H9 (cell line): Measurements from ENCODE around the gene POU2F3. TPM values are rescaled to one million over a fixed set of nuclear protein-coding genes. Genes with fewer than 3 reads are reported as not detected.

Experiments used
- DNase-seq: peaks from one replicate; pipeline ENCODE4 v3.0.0-alpha.2; 2017
- H2AFZ ChIP-seq: one replicate; pipeline ENCODE4 v1.6.1; 2013; ENCODE audit warnings: mild to moderate bottlenecking, low read length, control low read depth, moderate library complexity
- H2AK5ac ChIP-seq: 2 replicates; pipeline ENCODE4 v1.6.1; 2013; ENCODE audit warnings: low read length, control low read depth, mixed read lengths; ENCODE audit not compliant: insufficient read length
- H2BK120ac ChIP-seq: one replicate; pipeline ENCODE4 v1.6.1; 2013; ENCODE audit warnings: low read depth, mild to moderate bottlenecking, low read length, control low read depth, inconsistent platforms; ENCODE audit not compliant: poor library complexity, severe bottlenecking
- H2BK12ac ChIP-seq: 2 replicates; pipeline ENCODE4 v1.6.1; 2013; ENCODE audit warnings: low read length, control low read depth, mixed read lengths, low read depth; ENCODE audit not compliant: insufficient read length
- H2BK15ac ChIP-seq: 2 replicates; pipeline ENCODE4 v1.6.1; 2013; ENCODE audit warnings: low read depth, low read length, control low read depth
- H2BK20ac ChIP-seq: one replicate; pipeline ENCODE4 v1.6.1; 2013; ENCODE audit warnings: low read depth, mild to moderate bottlenecking, low read length, control low read depth, inconsistent platforms; ENCODE audit not compliant: poor library complexity, severe bottlenecking
- H2BK5ac ChIP-seq: 2 replicates; pipeline ENCODE4 v1.6.1; 2013; ENCODE audit warnings: low read length, control low read depth, mixed read lengths; ENCODE audit not compliant: insufficient read length
- H3K14ac ChIP-seq: 2 replicates; pipeline ENCODE4 v1.6.1; 2013; ENCODE audit warnings: low read length, control low read depth; ENCODE audit not compliant: insufficient read depth
- H3K18ac ChIP-seq: 2 replicates; pipeline ENCODE4 v1.6.1; 2013; ENCODE audit warnings: low read depth, mild to moderate bottlenecking, mixed read lengths, low read length, control low read depth; ENCODE audit not compliant: insufficient read length
- H3K23ac ChIP-seq: 2 replicates; pipeline ENCODE4 v1.6.1; 2013; ENCODE audit warnings: low read length, control low read depth, mixed read lengths, low read depth; ENCODE audit not compliant: insufficient read length
- H3K23me2 ChIP-seq: 2 replicates; pipeline ENCODE4 v1.6.1; 2013; ENCODE audit warnings: low read depth, mild to moderate bottlenecking, mixed read lengths, low read length, control low read depth; ENCODE audit not compliant: insufficient read length, poor library complexity, severe bottlenecking
- H3K27ac ChIP-seq: 2 replicates; pipeline ENCODE4 v1.5.1; 2013; ENCODE audit warnings: low read length, control low read depth, mixed read lengths, low read depth; ENCODE audit not compliant: insufficient read length
- H3K27me3 ChIP-seq: 2 replicates; pipeline ENCODE4 v1.6.1; 2013; ENCODE audit warnings: low read length, control low read depth, inconsistent platforms; ENCODE audit not compliant: insufficient read depth
- H3K4ac ChIP-seq: 2 replicates; pipeline ENCODE4 v1.6.1; 2013; ENCODE audit warnings: low read depth, mild to moderate bottlenecking, control low read depth, inconsistent platforms, low read length, moderate library complexity
- H3K4me1 ChIP-seq: 2 replicates; pipeline ENCODE4 v1.6.1; 2013; ENCODE audit warnings: low read length, control low read depth, inconsistent platforms; ENCODE audit not compliant: insufficient read depth
- H3K4me2 ChIP-seq: 2 replicates; pipeline ENCODE4 v1.6.1; 2013; ENCODE audit warnings: low read length, control low read depth, mixed read lengths; ENCODE audit not compliant: insufficient read length, insufficient read depth
- H3K56ac ChIP-seq: 2 replicates; pipeline ENCODE4 v1.6.1; 2013; ENCODE audit warnings: low read depth, mild to moderate bottlenecking, mixed read lengths, low read length, control low read depth; ENCODE audit not compliant: insufficient read length
- H3K79me1 ChIP-seq: 2 replicates; pipeline ENCODE4 v1.6.1; 2013; ENCODE audit warnings: low read depth, mild to moderate bottlenecking, moderate library complexity, low read length, control low read depth, inconsistent platforms; ENCODE audit not compliant: insufficient read depth, poor library complexity, severe bottlenecking
- H3K79me2 ChIP-seq: 2 replicates; pipeline ENCODE4 v1.6.1; 2013; ENCODE audit warnings: low read length, control low read depth, inconsistent platforms; ENCODE audit not compliant: insufficient read depth
- H3K9ac ChIP-seq: 2 replicates; pipeline ENCODE4 v1.6.1; 2013; ENCODE audit warnings: low read length, control low read depth, mixed read lengths; ENCODE audit not compliant: insufficient read length; ENCODE audit errors: extremely low read depth
- H3K9me3 ChIP-seq: one replicate; pipeline ENCODE4 v1.6.1; 2013; ENCODE audit warnings: low read depth, low read length, inconsistent platforms; ENCODE audit not compliant: control insufficient read depth
- H3T11ph ChIP-seq: one replicate; pipeline ENCODE4 v1.6.1; 2013; ENCODE audit warnings: mild to moderate bottlenecking, low read length, control low read depth, inconsistent platforms
- H4K20me1 ChIP-seq: one replicate; pipeline ENCODE4 v1.6.1; 2013; ENCODE audit not compliant: control insufficient read depth, insufficient read length, insufficient read depth
- H4K5ac ChIP-seq: 2 replicates; pipeline ENCODE4 v1.6.1; 2013; ENCODE audit warnings: low read depth, mild to moderate bottlenecking, mixed read lengths, low read length, control low read depth; ENCODE audit not compliant: insufficient read length
- H4K8ac ChIP-seq: replicated peaks from 2 replicates; pipeline ENCODE4 v1.6.1; 2013; ENCODE audit warnings: low read length, control low read depth, mixed read lengths, low read depth; ENCODE audit not compliant: insufficient read length
- H4K91ac ChIP-seq: 2 replicates; pipeline ENCODE4 v1.6.1; 2013; ENCODE audit warnings: low read depth, mild to moderate bottlenecking, moderate library complexity, mixed read lengths, low read length, control low read depth; ENCODE audit not compliant: insufficient read length
- H3K27ac Mint-ChIP-seq, 3 experiments: 2 replicates in 2 of 3; 3 replicates in 1 of 3; pipeline ENCODE4 v1.8.0; 2020 to 2021; ENCODE audit warnings: mixed read lengths in 3 of 3, mild to moderate bottlenecking in 1 of 3, moderate library complexity in 1 of 3
- H3K27me3 Mint-ChIP-seq: 2 replicates; pipeline ENCODE4 v1.8.0; 2021; ENCODE audit warnings: low read depth, mild to moderate bottlenecking, moderate library complexity, mixed read lengths
- H3K36me3 Mint-ChIP-seq, 3 experiments: 2 replicates in 2 of 3; 3 replicates in 1 of 3; pipeline ENCODE4 v1.8.0; 2020 to 2021; ENCODE audit warnings: low read depth in 3 of 3, mixed read lengths in 3 of 3; ENCODE audit not compliant: insufficient read depth in 1 of 3
- H3K4me1 Mint-ChIP-seq, 2 experiments: 2 replicates each; pipeline ENCODE4 v1.8.0; 2020; ENCODE audit warnings: mixed read lengths in 2 of 2
- H3K4me3 Mint-ChIP-seq, 2 experiments: 2 replicates in 1 of 2; 3 replicates in 1 of 2; pipeline ENCODE4 v1.8.0; 2020 to 2021; ENCODE audit warnings: mild to moderate bottlenecking in 2 of 2, mixed read lengths in 2 of 2, moderate library complexity in 1 of 2
- H3K9me3 Mint-ChIP-seq, 2 experiments: 2 replicates in 1 of 2; 3 replicates in 1 of 2; pipeline ENCODE4 v1.8.0; 2020; ENCODE audit warnings: mild to moderate bottlenecking in 2 of 2, mixed read lengths in 2 of 2, moderate library complexity in 1 of 2
- total RNA-seq: library from RNA; stranded (reverse); gene quantifications from 2 replicates; pipeline ENCODE4 v1.2.1, GENCODE V29; 2021
- TF ChIP-seq, protein P1 (sequence below): fragments of 200-600 bp; sonication (generic); conservative IDR thresholded peaks from 3 replicates; pipeline ENCODE4 v1.8.0; 2021; ENCODE audit warnings: antibody characterized with exemption, mild to moderate bottlenecking

Gene POU2F3
- total RNA-seq, 1 experiment from 2014 or later, result 1.1 TPM

DNA sequence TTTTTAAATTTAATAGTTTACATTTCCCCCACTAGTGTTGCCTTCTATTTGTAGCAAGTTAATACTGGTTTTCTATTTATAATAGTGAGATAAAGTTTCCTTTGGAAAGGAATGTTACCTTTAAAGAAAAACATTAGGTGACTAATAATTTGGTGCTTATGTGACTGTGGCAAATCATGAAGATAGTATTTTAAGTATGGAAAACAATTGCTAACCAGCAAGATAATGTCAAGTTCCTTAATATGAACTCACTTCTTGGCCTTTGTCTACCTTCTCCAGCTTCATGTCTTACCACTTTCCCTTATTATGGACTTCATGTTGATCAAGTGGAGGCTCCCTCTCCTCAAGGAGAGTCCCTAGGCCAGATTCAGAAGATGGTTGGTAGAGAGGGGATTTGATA lies 123.5 kb downstream of the POU2F3 start:
- no peak overlapping the region for H4K8ac ChIP-seq
- H3K4me2 ChIP-seq, result no peak overlapping the region
- no peak overlapping the region for H3K23ac ChIP-seq
- no peaks in the 10 kb centered on the region for H4K20me1 ChIP-seq
- H2AK5ac ChIP-seq, result no peak overlapping the region
- no peak overlapping the region for H3K18ac ChIP-seq
- no peak overlapping the region for H3K9ac ChIP-seq
- H3K14ac ChIP-seq, result no peak overlapping the region
- no peaks in the 10 kb centered on the region for H3K23me2 ChIP-seq
- H2BK5ac ChIP-seq, result no peak overlapping the region
- H3K27ac ChIP-seq, result no peak overlapping the region
- Mint-ChIP-seq H3K9me3 (peaks cover 0 to 7% of the 10 kb centered on the region in 2 experiments; a peak in 4 of 5 replicates), H3K4me3 (no peak overlapping the region), H3K4me1 (no peaks in the 10 kb centered on the region), H3K27ac (no peak overlapping the region), H3K27me3 (no peaks in the 10 kb centered on the region), H3K36me3 (peaks cover 2 to 13% (median 6%) of the 10 kb centered on the region in 3 experiments; a peak in 5 of 7 replicates)
- H3T11ph ChIP-seq, result no peak overlapping the region
- DNase-seq, result no peak
- H2BK20ac ChIP-seq, result no peak overlapping the region
- H2BK120ac ChIP-seq, result no peak overlapping the region
- H3K9me3 ChIP-seq, result no peaks in the 10 kb centered on the region
- no peak overlapping the region for H2AFZ ChIP-seq
- H3K4ac ChIP-seq, result no peak overlapping the region
- TF ChIP-seq, protein P1, sequence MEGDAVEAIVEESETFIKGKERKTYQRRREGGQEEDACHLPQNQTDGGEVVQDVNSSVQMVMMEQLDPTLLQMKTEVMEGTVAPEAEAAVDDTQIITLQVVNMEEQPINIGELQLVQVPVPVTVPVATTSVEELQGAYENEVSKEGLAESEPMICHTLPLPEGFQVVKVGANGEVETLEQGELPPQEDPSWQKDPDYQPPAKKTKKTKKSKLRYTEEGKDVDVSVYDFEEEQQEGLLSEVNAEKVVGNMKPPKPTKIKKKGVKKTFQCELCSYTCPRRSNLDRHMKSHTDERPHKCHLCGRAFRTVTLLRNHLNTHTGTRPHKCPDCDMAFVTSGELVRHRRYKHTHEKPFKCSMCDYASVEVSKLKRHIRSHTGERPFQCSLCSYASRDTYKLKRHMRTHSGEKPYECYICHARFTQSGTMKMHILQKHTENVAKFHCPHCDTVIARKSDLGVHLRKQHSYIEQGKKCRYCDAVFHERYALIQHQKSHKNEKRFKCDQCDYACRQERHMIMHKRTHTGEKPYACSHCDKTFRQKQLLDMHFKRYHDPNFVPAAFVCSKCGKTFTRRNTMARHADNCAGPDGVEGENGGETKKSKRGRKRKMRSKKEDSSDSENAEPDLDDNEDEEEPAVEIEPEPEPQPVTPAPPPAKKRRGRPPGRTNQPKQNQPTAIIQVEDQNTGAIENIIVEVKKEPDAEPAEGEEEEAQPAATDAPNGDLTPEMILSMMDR, result no peak
- H3K56ac ChIP-seq, result no peak overlapping the region
- H2BK15ac ChIP-seq, result no peak overlapping the region
- no peak overlapping the region for H2BK12ac ChIP-seq
- H3K4me1 ChIP-seq, result no peaks in the 10 kb centered on the region
- peaks cover 2% of the 10 kb centered on the region; the same call in 1 of the 2 replicates for H3K79me2 ChIP-seq
- H4K5ac ChIP-seq, result no peak overlapping the region
- no peak overlapping the region for H4K91ac ChIP-seq
- H3K27me3 ChIP-seq, result no peaks in the 10 kb centered on the region
- H3K79me1 ChIP-seq, result peaks cover 3% of the 10 kb centered on the region
